HCEC 1CT (cell line): ENCODE data around the gene NOSTRIN.
"Not testable (repeated sequence)": the region's sequence is repeated elsewhere in the genome, so short reads cannot be mapped to it uniquely, and the experiment has no call there.

Experiments
- DNase-seq: peaks from one replicate; pipeline ENCODE4 v3.0.0-alpha.2; 2017

The NOSTRIN gene

GRCh38 chr2:168790226-168790902 lies 12.1 kb upstream of the NOSTRIN start:
- no peak for DNase-seq

DNA sequence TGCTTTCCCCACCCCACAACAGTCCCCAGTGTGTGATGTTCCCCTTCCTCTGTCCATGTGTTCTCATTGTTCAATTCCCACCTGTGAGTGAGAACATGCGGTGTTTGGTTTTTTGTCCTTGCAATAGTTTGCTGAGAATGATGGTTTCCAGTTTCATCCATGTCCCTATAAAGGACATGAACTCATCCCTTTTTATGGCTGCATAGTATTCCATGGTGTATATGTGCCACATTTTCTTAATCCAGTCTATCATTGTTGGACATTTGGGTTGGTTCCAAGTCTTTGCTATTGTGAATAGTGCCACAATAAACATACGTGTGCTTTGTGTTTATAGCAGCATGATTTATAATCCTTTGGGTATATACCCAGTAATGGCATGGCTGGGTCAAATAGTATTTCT lies 11.3 kb upstream of the NOSTRIN start:
- not testable (repeated sequence) for DNase-seq

GRCh38 chr2:168793596-168793995 lies 8.8 kb upstream of the NOSTRIN start:
- no peak for DNase-seq

- no peak for DNase-seq
Measured at GRCh38 chr2:168794968-168795367, 7.5 kb upstream of the NOSTRIN start.

DNA sequence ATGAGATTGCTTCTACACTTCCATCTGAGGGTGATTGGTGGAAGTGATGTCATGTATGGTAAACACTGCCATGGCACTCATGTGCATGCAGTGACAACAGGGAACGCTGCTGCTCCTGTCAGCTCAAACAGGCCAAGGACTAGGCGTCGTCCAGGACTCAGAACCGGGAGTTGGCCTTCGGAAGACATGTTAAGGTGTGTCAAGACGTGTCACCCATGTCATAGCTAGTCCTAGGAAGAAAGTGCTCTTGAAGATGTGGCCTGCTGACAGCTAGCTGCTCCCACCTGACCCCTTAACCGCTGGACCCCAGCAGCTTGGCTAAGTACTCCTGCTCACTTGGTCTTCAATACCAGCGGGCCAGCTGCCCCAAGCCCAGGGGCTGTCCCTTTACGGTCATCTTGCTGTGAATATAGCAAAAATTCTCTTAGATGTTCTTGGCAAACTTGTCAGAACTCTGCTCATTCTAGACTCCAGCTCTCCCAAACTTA lies 6.3 kb upstream of the NOSTRIN start:
- no peak for DNase-seq

DNA sequence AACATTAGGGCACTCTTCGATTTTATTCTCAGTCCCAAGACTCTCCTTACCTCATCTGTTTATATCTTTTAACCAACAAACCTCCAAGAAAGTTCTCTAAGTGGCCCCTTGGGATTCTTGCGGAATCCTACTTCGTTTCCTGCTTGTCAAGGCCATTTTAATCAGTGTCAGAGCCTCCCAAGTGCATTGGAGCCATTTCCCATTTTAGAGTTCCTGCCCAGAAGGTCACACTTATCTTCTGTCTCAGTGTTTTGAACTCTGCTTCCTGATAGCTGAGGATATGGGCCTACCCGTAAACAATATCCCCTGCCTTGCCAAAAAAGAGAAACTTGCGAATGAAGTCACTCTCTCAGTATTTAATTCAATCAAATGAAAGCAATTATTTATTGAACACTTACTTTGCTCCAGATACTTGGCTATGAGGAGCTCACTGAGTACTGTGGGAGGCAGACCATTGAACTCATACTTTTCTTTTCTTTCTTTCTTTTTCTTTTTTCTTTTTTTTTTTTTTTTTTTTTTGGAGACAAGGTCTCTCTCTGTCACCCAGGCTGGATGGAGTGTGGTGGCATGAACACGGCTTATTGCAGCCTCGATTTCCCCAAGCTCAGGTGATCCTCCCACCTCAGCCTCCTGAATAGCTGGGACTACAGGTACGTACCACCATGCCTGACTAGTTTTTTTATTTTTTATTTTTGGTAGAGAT lies 5.7 kb upstream of the NOSTRIN start:
- no peak for DNase-seq

DNA sequence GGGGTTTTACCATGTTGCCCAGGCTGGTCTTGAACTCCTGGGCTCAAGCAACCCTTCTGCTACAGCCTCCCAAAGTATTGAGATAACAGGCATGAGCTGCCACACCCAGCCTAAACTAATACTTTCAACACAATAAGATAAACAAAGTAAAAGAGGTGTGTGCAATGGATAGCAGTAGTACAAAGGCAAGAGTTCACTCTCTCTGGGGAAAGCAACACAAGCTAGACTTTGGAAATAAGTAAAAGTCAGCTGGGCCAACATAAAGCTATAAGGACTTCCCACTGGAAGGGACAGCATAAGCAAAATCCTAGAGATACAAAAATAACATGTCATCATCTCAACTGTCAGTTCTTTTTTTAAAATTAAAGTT lies 5.2 kb upstream of the NOSTRIN start:
- no peak for DNase-seq

GRCh38 chr2:168798076-168798887 lies 4.2 kb upstream of the NOSTRIN start:
- no peak for DNase-seq

DNA sequence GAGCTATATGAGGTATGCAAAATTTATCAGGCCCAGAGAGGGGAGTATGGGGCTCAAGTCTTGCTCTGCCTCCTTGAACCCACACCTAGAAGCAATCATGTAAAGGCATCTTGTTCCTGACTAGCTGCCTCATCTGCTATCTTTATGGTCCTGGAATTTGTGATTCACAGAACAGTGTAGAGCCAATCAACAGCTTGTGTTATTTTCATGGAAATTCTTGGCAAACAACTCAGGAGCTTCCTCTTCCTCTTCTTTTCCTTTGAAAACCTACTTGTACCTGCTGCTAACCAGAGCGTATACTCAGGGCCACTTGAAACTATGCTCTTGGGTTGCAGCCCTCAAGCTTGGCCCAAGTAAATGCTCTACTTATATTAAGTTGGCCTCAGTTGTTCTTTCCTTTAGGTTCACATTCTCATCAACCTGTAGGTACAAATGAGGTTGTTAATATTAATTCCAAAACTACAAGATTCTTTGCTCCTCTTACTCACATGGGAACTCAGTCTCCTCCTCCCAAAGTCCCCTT lies 3.5 kb upstream of the NOSTRIN start:
- no peak for DNase-seq

GRCh38 chr2:168801471-168801870 lies 966 bp upstream of the NOSTRIN start:
- no peak for DNase-seq

DNA sequence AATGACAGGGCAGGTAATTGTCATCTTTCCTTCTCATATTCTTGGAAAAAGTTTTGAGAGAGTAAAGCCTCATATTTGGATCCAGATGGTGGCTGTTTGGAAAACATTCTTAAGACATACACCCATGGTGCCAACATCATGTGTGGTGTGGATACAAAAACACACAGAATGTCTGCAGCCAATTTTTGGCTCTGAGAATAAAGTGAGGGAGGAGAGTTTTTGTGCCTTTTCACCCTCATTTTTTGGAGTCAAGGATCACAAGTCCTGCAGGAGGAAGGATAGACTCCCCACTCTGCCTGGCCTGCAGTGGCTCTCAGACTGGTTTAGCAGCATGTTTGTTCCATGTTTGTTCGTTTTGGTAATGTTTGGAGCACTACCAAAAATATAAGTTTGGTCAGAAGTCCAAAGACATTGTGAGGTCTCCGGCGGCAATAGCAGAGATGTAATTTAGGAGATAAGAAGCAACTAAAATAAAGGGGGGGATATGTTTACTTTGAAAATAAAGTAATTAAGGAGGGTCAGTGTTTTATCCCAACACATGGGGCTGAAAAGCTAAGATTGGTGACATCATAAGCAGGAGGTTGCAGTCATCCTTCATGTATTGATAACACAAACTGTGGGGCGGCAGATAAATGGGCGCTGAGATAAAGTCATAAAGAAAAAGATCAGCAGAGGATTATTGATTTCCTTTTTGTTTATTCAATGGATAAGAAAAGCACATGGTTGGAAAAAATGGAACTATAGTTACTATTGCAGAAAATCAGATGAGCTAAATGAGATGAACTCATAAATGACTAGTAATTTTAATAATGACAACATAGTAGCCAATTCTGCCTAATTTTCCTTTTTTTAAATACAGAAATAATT lies 655 bp downstream of the NOSTRIN start:
- no peak for DNase-seq

DNA sequence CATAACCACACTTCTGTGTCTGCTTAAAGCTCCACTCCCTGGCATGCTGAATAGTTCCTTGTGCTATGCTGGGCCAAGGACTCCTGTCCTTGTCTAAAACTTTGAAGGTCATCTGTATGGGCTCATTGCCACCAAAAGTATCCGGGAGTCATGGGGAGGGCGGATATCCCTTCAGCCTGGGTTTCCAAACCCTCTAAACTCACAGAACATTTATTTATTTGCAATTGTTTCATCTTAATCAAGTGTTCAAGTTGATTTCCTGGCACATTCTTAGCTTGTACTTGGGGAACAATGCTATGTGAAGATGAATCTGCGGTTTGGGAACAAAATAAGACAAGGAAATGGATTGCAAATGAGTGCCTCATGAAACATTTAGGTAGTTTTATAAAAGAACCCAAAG lies 1.8 kb downstream of the NOSTRIN start:
- DNase-seq, result no peak

DNA sequence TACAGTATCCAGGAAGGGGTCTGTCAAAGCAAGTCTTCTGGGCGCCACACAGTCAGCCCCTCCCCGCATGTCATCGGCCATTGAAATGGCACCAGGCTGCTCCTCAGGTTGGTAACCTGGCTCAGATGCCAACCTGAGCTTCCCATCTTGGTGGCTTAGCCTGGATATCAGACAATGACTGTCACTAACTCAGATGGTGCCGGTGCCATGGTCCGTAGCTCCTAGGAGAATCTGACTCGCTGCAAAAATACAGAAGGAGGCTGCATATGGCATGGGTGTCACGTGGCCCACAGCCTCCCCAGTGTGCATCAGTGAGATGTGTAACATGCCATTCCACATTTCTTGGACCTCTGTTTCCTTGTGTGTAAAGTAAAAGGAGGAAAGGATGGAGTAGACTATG lies 3.2 kb downstream of the NOSTRIN start:
- no peak for DNase-seq

DNA sequence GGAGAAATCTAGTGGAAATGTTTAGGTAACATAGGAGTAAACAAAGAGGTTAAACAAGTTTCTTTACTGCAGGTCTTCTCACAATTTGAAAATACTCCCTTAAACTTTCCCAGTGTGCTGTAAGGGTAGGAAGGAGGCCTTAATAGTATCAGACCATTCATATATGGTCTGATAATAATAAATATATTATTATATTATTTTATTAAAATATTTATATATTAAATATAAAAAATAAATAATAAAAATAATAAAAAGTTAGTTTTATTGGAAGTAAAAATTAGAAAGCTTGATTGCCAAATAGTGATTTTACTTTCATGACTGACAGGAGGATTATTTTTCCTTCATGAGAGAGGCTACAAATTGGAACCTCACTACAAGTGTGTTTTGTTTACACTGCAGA lies 7.1 kb downstream of the NOSTRIN start:
- DNase-seq, result no peak

DNA sequence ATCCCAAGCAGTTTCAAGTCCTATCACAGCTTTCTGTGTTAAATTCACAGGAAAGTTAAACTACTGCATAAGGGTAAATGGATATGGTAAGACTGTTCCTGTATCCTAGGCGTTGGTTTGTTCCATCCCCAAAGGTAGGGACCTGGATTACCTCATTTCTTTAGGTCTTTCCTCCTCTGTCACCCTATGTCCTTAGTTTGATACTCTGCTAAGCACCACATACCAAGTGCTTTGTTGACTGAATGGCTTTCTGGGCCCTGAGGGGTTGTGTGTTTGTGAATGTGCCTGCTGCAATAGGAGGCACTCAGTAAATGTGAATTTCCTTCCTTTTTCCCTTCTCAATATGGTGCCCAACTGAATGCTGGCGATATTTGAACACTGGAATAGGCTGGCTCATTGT lies 7.8 kb downstream of the NOSTRIN start:
- no peak for DNase-seq

- peak; percentile 9 for DNase-seq
Measured at GRCh38 chr2:168811696-168812095, 9.3 kb downstream of the NOSTRIN start.

GRCh38 chr2:168814046-168814445 lies 11.6 kb downstream of the NOSTRIN start:
- DNase-seq, result no peak

DNA sequence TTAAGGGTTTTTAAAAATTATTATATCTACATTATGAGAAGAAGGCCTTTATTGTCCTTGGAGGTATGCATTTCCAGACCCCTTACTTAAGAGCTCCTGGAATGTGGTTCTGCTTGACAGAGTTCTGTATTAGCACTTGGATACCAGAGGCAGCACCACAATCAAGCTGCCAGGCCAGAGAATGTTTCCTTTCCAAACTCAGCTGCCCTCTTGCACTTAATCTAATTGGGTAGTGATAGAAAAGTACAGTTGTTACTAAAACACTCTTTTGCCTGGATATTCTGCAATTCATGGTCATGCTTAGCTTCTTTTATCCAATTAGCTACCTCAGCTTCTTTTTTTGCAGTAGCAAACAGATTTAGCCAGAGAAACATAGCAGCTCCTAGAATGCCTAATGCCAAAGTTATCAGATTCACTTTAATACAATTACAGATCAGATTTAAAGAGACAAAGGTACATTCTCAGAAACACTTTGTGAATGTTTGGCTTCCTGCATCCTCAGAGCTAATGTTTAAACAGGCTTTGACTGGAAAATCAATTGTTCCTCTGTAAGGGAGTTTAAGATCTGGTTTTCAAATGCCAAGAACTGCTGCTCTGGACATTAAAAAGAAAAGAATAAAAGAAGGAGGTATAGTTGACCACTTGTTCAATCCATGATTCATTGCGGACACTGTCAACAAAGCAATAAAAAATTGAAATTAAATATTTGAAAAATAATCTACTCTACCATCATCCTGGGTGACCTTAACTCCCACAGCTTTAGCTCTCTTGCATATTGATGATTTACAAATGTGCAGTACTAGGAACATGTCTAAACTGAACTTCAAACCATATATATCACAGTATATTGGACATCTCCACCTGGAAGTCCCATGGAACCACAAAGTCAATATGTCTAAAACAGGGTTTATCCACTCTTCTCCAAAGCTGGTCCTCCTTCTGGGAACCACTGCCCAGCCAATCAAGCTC lies 12.8 kb downstream of the NOSTRIN start:
- no peak for DNase-seq

DNA sequence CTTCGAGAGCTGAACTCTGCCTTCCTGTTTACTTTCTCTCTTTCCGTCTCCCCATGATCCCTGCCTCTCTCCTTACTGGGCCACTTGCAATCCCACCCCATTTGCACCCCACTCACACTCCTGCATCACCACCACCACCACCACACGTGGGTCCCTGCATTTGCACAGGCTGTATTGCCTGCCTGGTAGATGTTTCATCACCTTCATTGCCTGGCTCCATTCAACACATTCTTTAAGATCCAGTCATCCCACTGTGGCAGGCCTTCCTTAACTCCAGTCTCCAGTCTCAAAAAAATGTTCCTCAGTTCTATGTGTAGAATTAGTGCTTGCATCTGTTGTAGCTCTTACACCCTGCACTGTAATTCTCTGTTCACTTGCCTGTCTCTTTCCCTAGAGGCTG lies 13.9 kb downstream of the NOSTRIN start:
- DNase-seq, result peak; percentile 86

- DNase-seq, result no peak
Measured at GRCh38 chr2:168819050-168819715, 16.7 kb downstream of the NOSTRIN start.
